ENCODE results near the gene BPGM. TPM values are rescaled to one million over a fixed set of nuclear protein-coding genes. Genes with fewer than 3 reads are reported as not detected.

Gene BPGM
- total and polyA plus RNA-seq, 4 donors = 14.3 to 59.8 (median 19.5) TPM

DNA sequence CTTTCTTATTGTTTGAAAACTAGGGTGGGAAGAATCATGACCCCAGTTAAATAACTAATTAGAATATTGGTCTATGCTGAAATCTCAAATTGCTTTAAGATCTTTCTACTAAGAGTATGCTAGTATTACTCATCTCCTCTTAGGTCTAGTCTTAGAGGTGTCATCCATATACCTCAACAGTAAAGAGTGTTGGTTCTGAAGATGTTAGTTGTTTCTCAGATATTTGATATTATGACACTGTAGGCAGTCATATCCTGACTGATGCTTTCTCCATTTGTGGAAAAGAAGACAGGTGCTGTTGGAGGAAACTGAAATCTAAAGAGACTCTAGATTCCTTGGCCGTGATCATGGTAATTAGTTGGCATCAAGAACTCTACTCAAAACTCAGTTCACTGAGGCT lies 21.2 kb downstream of the BPGM start:
- TF ChIP-seq, protein P1, sequence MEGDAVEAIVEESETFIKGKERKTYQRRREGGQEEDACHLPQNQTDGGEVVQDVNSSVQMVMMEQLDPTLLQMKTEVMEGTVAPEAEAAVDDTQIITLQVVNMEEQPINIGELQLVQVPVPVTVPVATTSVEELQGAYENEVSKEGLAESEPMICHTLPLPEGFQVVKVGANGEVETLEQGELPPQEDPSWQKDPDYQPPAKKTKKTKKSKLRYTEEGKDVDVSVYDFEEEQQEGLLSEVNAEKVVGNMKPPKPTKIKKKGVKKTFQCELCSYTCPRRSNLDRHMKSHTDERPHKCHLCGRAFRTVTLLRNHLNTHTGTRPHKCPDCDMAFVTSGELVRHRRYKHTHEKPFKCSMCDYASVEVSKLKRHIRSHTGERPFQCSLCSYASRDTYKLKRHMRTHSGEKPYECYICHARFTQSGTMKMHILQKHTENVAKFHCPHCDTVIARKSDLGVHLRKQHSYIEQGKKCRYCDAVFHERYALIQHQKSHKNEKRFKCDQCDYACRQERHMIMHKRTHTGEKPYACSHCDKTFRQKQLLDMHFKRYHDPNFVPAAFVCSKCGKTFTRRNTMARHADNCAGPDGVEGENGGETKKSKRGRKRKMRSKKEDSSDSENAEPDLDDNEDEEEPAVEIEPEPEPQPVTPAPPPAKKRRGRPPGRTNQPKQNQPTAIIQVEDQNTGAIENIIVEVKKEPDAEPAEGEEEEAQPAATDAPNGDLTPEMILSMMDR (IDR thresholded peaks at IDR 0.05; ENCODE audit: control extremely low read depth, extremely low read depth) = no peak
- WGBS, 2 donors = 94 to 95% methylated on average over 1 of the region's 1 CpG
- no peaks in the 10 kb centered on the region for H3K27me3 ChIP-seq (ENCODE audit: control insufficient read depth in 3 of 3, insufficient read depth in 3 of 3, low read length in 2 of 3)
- peaks cover 0 to 1% (median 0%) of the 10 kb centered on the region in 4 donors for H3K9me3 ChIP-seq (ENCODE audit: control insufficient read depth in 4 of 4, insufficient read depth in 3 of 4, low read length in 3 of 4)
- peaks cover 0 to 2% (median 0%) of the 10 kb centered on the region in 4 donors for H3K36me3 ChIP-seq (ENCODE audit: control insufficient read depth in 4 of 4, insufficient read depth in 4 of 4, low read length in 4 of 4)
- H3K27ac ChIP-seq (ENCODE audit: low read depth in 1 of 2, low read length in 1 of 2) = no peak overlapping the region
- ATAC-seq (ENCODE audit: insufficient read depth, low FRiP score) = no peak
- no peak overlapping the region for H3K9ac ChIP-seq (ENCODE audit: insufficient read depth in 1 of 2, low read length in 2 of 2)
- H3K4me3 ChIP-seq = no peak overlapping the region
- no peak for DNase-seq
- peaks cover 1 to 12% (median 5%) of the 10 kb centered on the region in 5 donors for H3K4me1 ChIP-seq (ENCODE audit: control insufficient read depth in 5 of 5, insufficient read depth in 5 of 5, low read length in 5 of 5)

DNA sequence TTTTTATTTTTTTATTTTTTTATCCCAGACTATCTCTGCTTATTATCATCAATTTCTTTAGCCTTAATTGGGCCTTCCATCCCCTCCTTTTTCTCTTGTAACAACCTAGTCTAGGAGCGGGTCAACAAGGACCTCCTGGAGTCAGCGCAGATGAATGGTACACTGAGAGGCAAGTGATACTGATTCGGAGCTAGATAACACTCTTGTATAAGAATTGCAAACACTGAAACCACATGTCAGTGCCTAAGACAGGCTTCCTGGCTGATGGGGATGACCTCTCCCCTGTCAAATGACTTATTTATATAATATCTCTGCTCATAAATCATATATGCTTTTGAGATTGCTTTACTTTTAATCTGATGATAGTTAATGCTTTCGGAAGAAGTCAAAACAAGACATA lies 22.7 kb downstream of the BPGM start:
- Histone ChIP-seq H3K27me3 (ENCODE audit: control insufficient read depth in 3 of 3, insufficient read depth in 3 of 3, low read length in 2 of 3) (no peaks in the 10 kb centered on the region), H3K27ac (ENCODE audit: low read depth in 1 of 2, low read length in 1 of 2) (no peak overlapping the region), H3K9me3 (ENCODE audit: control insufficient read depth in 4 of 4, insufficient read depth in 3 of 4, low read length in 3 of 4) (peaks cover 0 to 3% (median under 1%) of the 10 kb centered on the region in 4 donors), H3K4me3 (no peak overlapping the region), H3K36me3 (ENCODE audit: control insufficient read depth in 4 of 4, insufficient read depth in 4 of 4, low read length in 4 of 4) (no peaks in the 10 kb centered on the region), H3K9ac (ENCODE audit: insufficient read depth in 1 of 2, low read length in 2 of 2) (no peak overlapping the region), H3K4me1 (ENCODE audit: control insufficient read depth in 5 of 5, insufficient read depth in 5 of 5, low read length in 5 of 5) (peaks cover 1 to 12% (median 5%) of the 10 kb centered on the region in 5 donors)
- TF ChIP-seq, protein P1 (IDR thresholded peaks at IDR 0.05; ENCODE audit: control extremely low read depth, extremely low read depth) = no peak
- 63 to 69% methylated on average over 4 of the region's 4 CpGs for WGBS, 2 donors
- ATAC-seq (ENCODE audit: insufficient read depth, low FRiP score) = no peak
- DNase-seq = no peak

DNA sequence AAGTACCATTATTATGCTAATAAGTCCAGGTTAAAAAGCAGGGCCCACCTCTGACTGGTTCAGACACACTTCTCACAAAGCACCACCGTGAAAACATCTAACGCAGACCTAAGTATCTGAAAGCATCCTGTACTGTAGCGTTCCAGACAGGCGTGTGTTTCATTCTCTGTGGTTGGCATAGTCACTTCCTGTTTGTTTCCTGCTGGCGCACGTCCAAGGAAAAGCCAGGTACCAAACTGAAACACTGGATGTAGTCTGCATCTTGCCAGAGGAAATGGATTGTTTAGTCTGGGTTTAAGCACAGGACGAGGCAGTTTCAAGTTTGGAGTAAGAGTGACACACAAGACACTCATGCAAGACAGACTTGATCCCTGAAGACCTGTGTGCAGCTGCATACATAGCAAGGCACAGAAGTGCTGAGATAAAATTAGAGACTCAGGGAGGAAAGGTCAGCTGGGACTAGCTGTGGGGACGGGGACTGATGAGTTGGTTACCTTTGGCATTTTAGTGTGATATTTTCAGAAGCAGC lies 23.3 kb downstream of the BPGM start:
- Histone ChIP-seq H3K9ac (ENCODE audit: insufficient read depth in 1 of 2, low read length in 2 of 2) (peak overlapping the region in 1 of 2 donors; percentile 12), H3K36me3 (ENCODE audit: control insufficient read depth in 4 of 4, insufficient read depth in 4 of 4, low read length in 4 of 4) (peaks cover 0 to 2% (median 0%) of the 10 kb centered on the region in 4 donors), H3K4me3 (no peak overlapping the region), H3K9me3 (ENCODE audit: control insufficient read depth in 4 of 4, insufficient read depth in 3 of 4, low read length in 3 of 4) (peaks cover 0 to 4% (median under 1%) of the 10 kb centered on the region in 4 donors), H3K4me1 (ENCODE audit: control insufficient read depth in 5 of 5, insufficient read depth in 5 of 5, low read length in 5 of 5) (peaks cover 1 to 12% (median 5%) of the 10 kb centered on the region in 5 donors), H3K27me3 (ENCODE audit: control insufficient read depth in 3 of 3, insufficient read depth in 3 of 3, low read length in 2 of 3) (no peaks in the 10 kb centered on the region), H3K27ac (ENCODE audit: low read depth in 1 of 2, low read length in 1 of 2) (peak overlapping the region in 1 of 2 donors; percentile 12)
- DNase-seq (peak; percentile 38 to 71 (median 51)), ATAC-seq (ENCODE audit: insufficient read depth, low FRiP score) (peak; percentile 47)
- TF ChIP-seq, protein P1 (IDR thresholded peaks at IDR 0.05; ENCODE audit: control extremely low read depth, extremely low read depth) = no peak
- WGBS, 2 donors = 10 to 21% methylated on average over 8 of the region's 8 CpGs
